IMR-90 (cell line): ENCODE results near the gene KLK8. TPM values are rescaled to one million over a fixed set of nuclear protein-coding genes. Genes with fewer than 3 reads are reported as not detected.
A peak's percentile ranks its signal among the peaks of the same experiment; 100 is the strongest.

Experiments used
- ATAC-seq: fragments of 200-7000 bp; cut with Tn5 transposase; 2 replicates; pipeline ENCODE4 v1.9.1; 2020; ENCODE audit warnings: low read depth, mild to moderate bottlenecking, moderate library complexity
- BruUV-seq: library from RNA; stranded (reverse); fragments of 400-500 nt; replicated peaks from 2 replicates; lab custom pipeline; 2021; lab: Mats Ljungman, UMichigan
- CTCF ChIA-PET: fragments of 300-600 bp; formaldehyde crosslinking; extraction: SDS; loops from one replicate; lab custom pipeline; 2021; ENCODE audit warnings: antibody characterized with exemption; lab: Yijun Ruan, JAX
- POLR2A ChIA-PET: fragments of 300-600 bp; sonication (Branson Sonifier 250); formaldehyde crosslinking; loops from one replicate; lab custom pipeline; 2022; ENCODE audit warnings: antibody characterized with exemption; ENCODE audit not compliant: unreplicated experiment; lab: Charles Lee
- DNase-seq: peaks from one replicate; pipeline ENCODE4 v3.0.0; 2013
- H2AFZ ChIP-seq: replicated peaks from 2 replicates; pipeline ENCODE3; 2013; ENCODE audit warnings: low read length, mild to moderate bottlenecking; ENCODE audit not compliant: poor library complexity
- H2AK5ac ChIP-seq: 2 replicates; pipeline ENCODE4 v1.6.1; 2013; ENCODE audit warnings: low read depth, low read length, inconsistent platforms
- H2AK9ac ChIP-seq: replicated peaks from 2 replicates; pipeline ENCODE3; 2013; ENCODE audit warnings: mild to moderate bottlenecking, low read depth, low read length, moderate library complexity; ENCODE audit not compliant: poor library complexity
- H2BK120ac ChIP-seq: 2 replicates; pipeline ENCODE4 v1.6.1; 2013; ENCODE audit warnings: low read depth, low read length, inconsistent platforms
- H2BK15ac ChIP-seq: 3 replicates; pipeline ENCODE4 v1.6.1; 2013; ENCODE audit warnings: low read depth, low read length, inconsistent platforms
- H2BK20ac ChIP-seq: 2 replicates; pipeline ENCODE4 v1.6.1; 2013; ENCODE audit warnings: low read depth, mild to moderate bottlenecking, inconsistent platforms, low read length, moderate library complexity
- H2BK5ac ChIP-seq: 2 replicates; pipeline ENCODE4 v1.6.1; 2013; ENCODE audit warnings: mild to moderate bottlenecking, low read depth, low read length, inconsistent platforms; ENCODE audit not compliant: poor library complexity, severe bottlenecking
- H3K14ac ChIP-seq: replicated peaks from 2 replicates; pipeline ENCODE4 v1.6.1; 2013; ENCODE audit warnings: low read depth, low read length, inconsistent platforms
- H3K18ac ChIP-seq: 2 replicates; pipeline ENCODE4 v1.6.1; 2013; ENCODE audit warnings: low read depth, low read length, control low read depth
- H3K23ac ChIP-seq: 2 replicates; pipeline ENCODE4 v1.6.1; 2013; ENCODE audit warnings: low read depth, low read length, inconsistent platforms
- H3K27ac ChIP-seq: 2 replicates; pipeline ENCODE4 v1.5.1; 2013; ENCODE audit warnings: mild to moderate bottlenecking, control low read depth, low read length; ENCODE audit not compliant: insufficient read depth
- H3K27me3 ChIP-seq: 2 replicates; pipeline ENCODE4 v1.6.1; 2013; ENCODE audit warnings: low read length; ENCODE audit not compliant: control insufficient read depth, insufficient read depth
- H3K36me3 ChIP-seq: 2 replicates; pipeline ENCODE4 v1.6.1; 2013; ENCODE audit warnings: low read length, mixed read lengths; ENCODE audit not compliant: control insufficient read depth, insufficient read depth
- H3K4ac ChIP-seq: 2 replicates; pipeline ENCODE4 v1.6.1; 2013; ENCODE audit warnings: low read depth, low read length, inconsistent platforms
- H3K4me1 ChIP-seq: 2 replicates; pipeline ENCODE4 v1.6.1; 2013; ENCODE audit warnings: low read length, mixed read lengths; ENCODE audit not compliant: control insufficient read depth, insufficient read depth
- H3K4me2 ChIP-seq: 2 replicates; pipeline ENCODE4 v1.6.1; 2013; ENCODE audit warnings: low read depth, mild to moderate bottlenecking, control low read depth, low read length, moderate library complexity
- H3K4me3 ChIP-seq: 2 replicates; pipeline ENCODE4 v1.5.1; 2013; ENCODE audit warnings: low read depth, mild to moderate bottlenecking, control low read depth, low read length, moderate library complexity; ENCODE audit not compliant: insufficient read depth
- H3K56ac ChIP-seq: 2 replicates; pipeline ENCODE4 v1.6.1; 2013; ENCODE audit warnings: low read length, inconsistent platforms; ENCODE audit not compliant: insufficient read depth; ENCODE audit errors: extremely low read depth
- H3K79me1 ChIP-seq, 2 experiments: 2 replicates each; pipeline ENCODE4 v1.6.1; 2013; ENCODE audit warnings: low read length in 2 of 2, inconsistent platforms in 1 of 2, low read depth in 1 of 2
- H3K9ac ChIP-seq: 2 replicates; pipeline ENCODE4 v1.6.1; 2013; ENCODE audit warnings: low read depth, low read length, control low read depth
- H3K9me1 ChIP-seq: 2 replicates; pipeline ENCODE4 v1.6.1; 2013; ENCODE audit warnings: low read length, inconsistent platforms; ENCODE audit not compliant: insufficient read depth
- H3K9me3 ChIP-seq: 2 replicates; pipeline ENCODE4 v1.6.1; 2013; ENCODE audit warnings: low read length; ENCODE audit not compliant: control insufficient read depth, insufficient read depth
- H4K20me1 ChIP-seq: 2 replicates; pipeline ENCODE4 v1.6.1; 2013; ENCODE audit warnings: low read length, inconsistent platforms; ENCODE audit not compliant: insufficient read depth
- H4K5ac ChIP-seq: 2 replicates; pipeline ENCODE4 v1.6.1; 2013; ENCODE audit warnings: mild to moderate bottlenecking, low read depth, low read length, control low read depth
- H4K8ac ChIP-seq, 2 experiments: 2 replicates each; pipeline ENCODE4 v1.6.1; 2013; ENCODE audit warnings: low read depth in 2 of 2, low read length in 2 of 2, control low read depth in 1 of 2, inconsistent platforms in 1 of 2
- H4K91ac ChIP-seq: 2 replicates; pipeline ENCODE4 v1.6.1; 2013; ENCODE audit warnings: low read depth, low read length, inconsistent platforms; ENCODE audit not compliant: insufficient read depth
- RCOR1 ChIP-seq: IDR thresholded peaks from 2 replicates; pipeline ENCODE4 v1.6.1; 2012; ENCODE audit warnings: mild to moderate bottlenecking, low read length, improper control_type of control experiment; ENCODE audit not compliant: insufficient replicate concordance
- USF2 ChIP-seq: fragments of 150-350 bp; IDR thresholded peaks from 2 replicates; pipeline ENCODE4 v1.6.1; 2017; ENCODE audit warnings: mild to moderate bottlenecking, antibody characterized with exemption, low read length, low read depth
- WGBS, 2 experiments: methylation state at CpG; one replicate each; pipeline versions ENCODE4 v1.1.5 to v1.1.7; 2013; ENCODE audit warnings: missing lambda C conversion rate in 2 of 2; ENCODE audit not compliant: insufficient read length in 1 of 2; ENCODE audit errors: extremely low coverage in 2 of 2; 5-methylcytosine and 5-hydroxymethylcytosine counted together
- dilution Hi-C: fragments of 300-500 bp; cut with HindIII; formaldehyde crosslinking; loops from one replicate; pipeline ENCODE4 v1.14.3; 2018; ENCODE audit warnings: low sequenced_read_pairs; ENCODE audit not compliant: unreplicated experiment
- in situ Hi-C: fragments of 300-500 bp; cut with MboI; formaldehyde crosslinking; loops from 3 replicates; pipeline ENCODE4 v1.14.3; 2019; ENCODE audit warnings: low sequenced_read_pairs, inconsistent platforms, mixed read lengths
- intact Hi-C: fragments of 100-400 bp; cut with micrococcal nuclease; formaldehyde crosslinking; loops from 2 replicates; pipeline ENCODE4 v1.10.0; 2022
- polyA plus RNA-seq, 3 experiments: library from polyadenylated mRNA; depleted of rRNA; stranded (reverse); fragments of >200 nt; gene quantifications; 2 replicates each; pipeline ENCODE4 v1.2.3, GENCODE V29; 2012; ENCODE audit warnings: low replicate concordance in 1 of 3
- total RNA-seq: library from RNA; depleted of rRNA; stranded (reverse); fragments of >200 nt; gene quantifications from 2 replicates; pipeline ENCODE4 v1.2.3, GENCODE V29; 2012

Gene KLK8
- total and polyA plus RNA-seq, 2 of the 4 experiments (the other 2 are of a cell fraction) = not detected

GRCh38 chr19:50994129-50994528 lies 7.3 kb downstream of the KLK8 start:
- H3K23ac ChIP-seq = no peak overlapping the region
- H3K4me1 ChIP-seq = no peaks in the 10 kb centered on the region
- no peaks in the 10 kb centered on the region for H3K79me1 ChIP-seq
- no peak overlapping the region for H2AFZ ChIP-seq
- H2AK5ac ChIP-seq = no peak overlapping the region
- no CpG with 5 or more reads among the region's 2 CpGs for WGBS, 2 experiments
- ChIA-PET POLR2A (no interaction called here), CTCF (no interaction called here)
- no peak overlapping the region for H2BK20ac ChIP-seq
- H4K20me1 ChIP-seq = no peaks in the 10 kb centered on the region
- no TSS peak for BruUV-seq
- H3K9me1 ChIP-seq = no peaks in the 10 kb centered on the region
- H4K5ac ChIP-seq = no peak overlapping the region
- H3K4ac ChIP-seq = no peak overlapping the region
- H2BK120ac ChIP-seq = no peak overlapping the region
- no peaks in the 10 kb centered on the region for H3K36me3 ChIP-seq
- H4K8ac ChIP-seq = no peak overlapping the region
- dilution Hi-C loops = no loop called here
- no peak overlapping the region for H3K56ac ChIP-seq
- H3K18ac ChIP-seq = no peak overlapping the region
- no peak overlapping the region for H3K14ac ChIP-seq
- H2BK5ac ChIP-seq = no peak overlapping the region
- H2BK15ac ChIP-seq = no peak overlapping the region
- intact Hi-C loops = no loop called here
- no peak overlapping the region for H3K27ac ChIP-seq
- H2AK9ac ChIP-seq = no peak overlapping the region
- H3K27me3 ChIP-seq = no peaks in the 10 kb centered on the region
- no peak for ATAC-seq
- peak; percentile 43 for TF ChIP-seq USF2
- no peak for TF ChIP-seq RCOR1
- in situ Hi-C loops = no loop called here
- H3K9ac ChIP-seq = no peak overlapping the region
- H3K4me3 ChIP-seq = no peak overlapping the region
- H3K4me2 ChIP-seq = no peak overlapping the region
- H3K9me3 ChIP-seq = peaks cover 7% of the 10 kb centered on the region
- H4K91ac ChIP-seq = no peak overlapping the region
- no peak for DNase-seq
